Astrocyte (in vitro differentiated cells and primary cell): ENCODE data around the gene PECR. TPM values are rescaled to one million over a fixed set of nuclear protein-coding genes. Genes with fewer than 3 reads are reported as not detected.

Source experiments
- DNase-seq: peaks from one replicate; pipeline ENCODE4 v3.0.0-alpha.2; 2010; ENCODE audit warnings: low read depth
- FAIRE-seq: peaks from 2 replicates; lab custom pipeline; 2011; peaks lifted over from hg19 to GRCh38; lab: Jason Lieb, UNC
- H2AFZ ChIP-seq: 2 replicates; pipeline ENCODE4 v1.6.0; 2012; ENCODE audit warnings: low read depth, low read length, inconsistent platforms
- H3K27ac ChIP-seq: 2 replicates; pipeline ENCODE4 v1.5.1; 2011; ENCODE audit warnings: low read depth, low read length, inconsistent platforms
- H3K27me3 ChIP-seq: 2 replicates; pipeline ENCODE4 v1.6.0; 2011; ENCODE audit warnings: low read length, inconsistent platforms; ENCODE audit not compliant: insufficient read depth
- H3K36me3 ChIP-seq: 2 replicates; pipeline ENCODE4 v1.5.1; 2011; ENCODE audit warnings: low read length, inconsistent platforms; ENCODE audit not compliant: insufficient read depth
- H3K4me1 ChIP-seq: 2 replicates; pipeline ENCODE4 v1.5.1; 2011; ENCODE audit warnings: low read length, inconsistent platforms; ENCODE audit not compliant: insufficient read depth
- H3K4me2 ChIP-seq: 2 replicates; pipeline ENCODE4 v1.6.0; 2012; ENCODE audit warnings: low read length, inconsistent platforms
- H3K4me3 ChIP-seq: 2 replicates; pipeline ENCODE4 v1.5.1; 2011; ENCODE audit warnings: low read depth, mild to moderate bottlenecking, low read length, inconsistent platforms; ENCODE audit not compliant: insufficient read depth
- H3K79me2 ChIP-seq: 2 replicates; pipeline ENCODE4 v1.6.0; 2012; ENCODE audit warnings: mild to moderate bottlenecking, low read length, inconsistent platforms; ENCODE audit not compliant: insufficient read depth
- H3K9ac ChIP-seq: 2 replicates; pipeline ENCODE4 v1.6.0; 2012; ENCODE audit warnings: mild to moderate bottlenecking, low read length, inconsistent platforms
- H3K9me3 ChIP-seq: 2 replicates; pipeline ENCODE4 v1.5.1; 2012; ENCODE audit warnings: low read depth, mild to moderate bottlenecking, low read length, inconsistent platforms; ENCODE audit not compliant: insufficient read depth
- H4K20me1 ChIP-seq: 2 replicates; pipeline ENCODE4 v1.6.0; 2012; ENCODE audit warnings: low read length, inconsistent platforms; ENCODE audit not compliant: insufficient read depth
- H3K27ac Mint-ChIP-seq: one replicate; pipeline ENCODE4 v1.8.0; 2021; ENCODE audit warnings: mild to moderate bottlenecking, mixed read lengths; ENCODE audit not compliant: unreplicated experiment
- H3K27me3 Mint-ChIP-seq: one replicate; pipeline ENCODE4 v1.8.0; 2021; ENCODE audit warnings: low read depth, mixed read lengths; ENCODE audit not compliant: unreplicated experiment
- H3K36me3 Mint-ChIP-seq: one replicate; pipeline ENCODE4 v1.8.0; 2021; ENCODE audit warnings: low read depth, mixed read lengths; ENCODE audit not compliant: unreplicated experiment
- H3K4me1 Mint-ChIP-seq: one replicate; pipeline ENCODE4 v1.8.0; 2021; ENCODE audit warnings: low read depth, mixed read lengths; ENCODE audit not compliant: unreplicated experiment
- H3K4me3 Mint-ChIP-seq: one replicate; pipeline ENCODE4 v1.8.0; 2021; ENCODE audit warnings: mild to moderate bottlenecking, moderate library complexity, mixed read lengths; ENCODE audit not compliant: unreplicated experiment
- H3K9me3 Mint-ChIP-seq: one replicate; pipeline ENCODE4 v1.8.0; 2021; ENCODE audit warnings: mild to moderate bottlenecking, mixed read lengths; ENCODE audit not compliant: unreplicated experiment
- CTCF ChIP-seq: IDR thresholded peaks from 2 replicates; pipeline ENCODE4 v1.5.1; 2011; ENCODE audit warnings: low read depth, mild to moderate bottlenecking, inconsistent platforms, low read length, moderate library complexity; ENCODE audit not compliant: insufficient read depth
- EZH2 ChIP-seq: IDR thresholded peaks from 2 replicates; pipeline ENCODE4 v1.6.1; 2012; ENCODE audit warnings: mild to moderate bottlenecking, low read length, inconsistent platforms; ENCODE audit not compliant: insufficient read depth
- total RNA-seq: library from RNA; stranded (reverse); gene quantifications from 2 replicates; pipeline ENCODE4 v1.2.1, GENCODE V29; 2021

PECR gene
- total RNA-seq, 1 donor from 2014 or later: 17.0 TPM

- DNase-seq (peak; percentile 87), FAIRE-seq (peak; percentile 93)
- Histone ChIP-seq H3K4me1 (peaks cover 11% of the 10 kb centered on the region), H3K27ac (peak overlapping the region; percentile 47), H3K36me3 (no peaks in the 10 kb centered on the region), H3K9me3 (no peaks in the 10 kb centered on the region), H3K27me3 (no peaks in the 10 kb centered on the region), H2AFZ (no peak overlapping the region), H3K4me2 (peak overlapping the region; percentile 70), H3K9ac (peak overlapping the region; percentile 13), H4K20me1 (no peaks in the 10 kb centered on the region), H3K4me3 (no peak overlapping the region), H3K79me2 (no peaks in the 10 kb centered on the region)
- Mint-ChIP-seq H3K27me3 (no peaks in the 10 kb centered on the region), H3K27ac (no peak overlapping the region), H3K4me1 (peaks cover 17% of the 10 kb centered on the region), H3K4me3 (no peak overlapping the region), H3K9me3 (no peaks in the 10 kb centered on the region), H3K36me3 (peaks cover 5% of the 10 kb centered on the region)
- TF ChIP-seq CTCF (no peak), EZH2 (no peak)
These were observed 49.5 kb downstream of the PECR start for GRCh38 chr2:216031960-216032689.

GRCh38 chr2:216030216-216030615 is 51.4 kb downstream of the PECR start:
- Histone ChIP-seq H3K4me1 (peaks cover 11% of the 10 kb centered on the region), H3K36me3 (no peaks in the 10 kb centered on the region), H3K9ac (no peak overlapping the region), H3K79me2 (no peaks in the 10 kb centered on the region), H3K4me2 (no peak overlapping the region), H3K4me3 (no peak overlapping the region), H2AFZ (no peak overlapping the region), H4K20me1 (no peaks in the 10 kb centered on the region), H3K27me3 (no peaks in the 10 kb centered on the region), H3K27ac (no peak overlapping the region), H3K9me3 (no peaks in the 10 kb centered on the region)
- H3K36me3 Mint-ChIP-seq: peaks cover 5% of the 10 kb centered on the region
- DNase-seq (no peak), FAIRE-seq (no peak)
- peaks cover 17% of the 10 kb centered on the region for H3K4me1 Mint-ChIP-seq
- H3K27me3 Mint-ChIP-seq: no peaks in the 10 kb centered on the region
- no peak overlapping the region for H3K27ac Mint-ChIP-seq
- TF ChIP-seq EZH2 (no peak), CTCF (no peak)
- no peak overlapping the region for H3K4me3 Mint-ChIP-seq
- H3K9me3 Mint-ChIP-seq: no peaks in the 10 kb centered on the region

- no peaks in the 10 kb centered on the region for H3K36me3 ChIP-seq
- FAIRE-seq: no peak
- no peaks in the 10 kb centered on the region for H3K27me3 ChIP-seq
- H4K20me1 ChIP-seq: no peaks in the 10 kb centered on the region
- H3K4me1 ChIP-seq: peaks cover 11% of the 10 kb centered on the region
- Mint-ChIP-seq H3K27ac (peak overlapping the region; percentile 53), H3K36me3 (peaks cover 4% of the 10 kb centered on the region), H3K9me3 (no peaks in the 10 kb centered on the region), H3K27me3 (no peaks in the 10 kb centered on the region), H3K4me1 (peaks cover 17% of the 10 kb centered on the region), H3K4me3 (no peak overlapping the region)
- H3K9me3 ChIP-seq: no peaks in the 10 kb centered on the region
- H2AFZ ChIP-seq: no peak overlapping the region
- no peak overlapping the region for H3K9ac ChIP-seq
- no peak overlapping the region for H3K4me2 ChIP-seq
- no peak overlapping the region for H3K4me3 ChIP-seq
- TF ChIP-seq CTCF: no peak
- no peak for TF ChIP-seq EZH2
- DNase-seq: peak; percentile 6
- H3K79me2 ChIP-seq: no peaks in the 10 kb centered on the region
- H3K27ac ChIP-seq: no peak overlapping the region
These were observed 52.0 kb downstream of the PECR start for GRCh38 chr2:216029416-216030129.
